Left lung (tissue), 10 donors: Measurements from ENCODE around the gene TRIM31. TPM values are rescaled to one million over a fixed set of nuclear protein-coding genes. Genes with fewer than 3 reads are reported as not detected.
"Not testable (repeated sequence)": the region's sequence is repeated elsewhere in the genome, so short reads cannot be mapped to it uniquely, and the experiment has no call there.

Experiments
- ATAC-seq: fragments of 200-7000 bp; cut with Tn5 transposase; one replicate; pipeline ENCODE4 v1.9.1; 2020; ENCODE audit warnings: moderate library complexity
- DNase-seq, 4 donors: peaks; one replicate each; pipeline ENCODE4 v3.0.0-alpha.2; 2013 to 2020
- H3K27ac ChIP-seq, 2 donors: fragments of 200-600 bp; sonication (generic) in 1 of 2; one replicate each; pipeline versions ENCODE4 v1.5.0 to v1.8.0; 2020 to 2021
- H3K27me3 ChIP-seq, 2 donors: fragments of 200-600 bp; sonication (generic) in 1 of 2; one replicate each; pipeline versions ENCODE4 v1.5.0 to v1.8.0; 2020 to 2021
- H3K36me3 ChIP-seq, 2 donors: fragments of 200-600 bp; sonication (generic) in 1 of 2; one replicate each; pipeline versions ENCODE4 v1.5.0 to v1.8.0; 2020 to 2021
- H3K4me1 ChIP-seq, 2 donors: fragments of 200-600 bp; one replicate each; pipeline ENCODE4 v1.8.0; 2021
- H3K4me3 ChIP-seq, 2 donors: fragments of 200-600 bp; sonication (generic) in 1 of 2; one replicate each; pipeline versions ENCODE4 v1.5.0 to v1.8.0; 2020 to 2021; ENCODE audit warnings: mild to moderate bottlenecking in 1 of 2
- H3K9me3 ChIP-seq, 2 donors: fragments of 200-600 bp; sonication (generic) in 1 of 2; one replicate each; pipeline versions ENCODE4 v1.5.0 to v1.8.0; 2020 to 2021
- CTCF ChIP-seq, 2 donors: fragments of 200-600 bp; sonication (generic) in 1 of 2; IDR thresholded peaks; one replicate each; pipeline versions ENCODE4 v1.5.0 to v1.8.0; 2021; ENCODE audit warnings: antibody characterized with exemption in 2 of 2
- intact Hi-C, 2 donors: fragments of 100-400 bp; cut with DNase I; formaldehyde crosslinking; loops; one replicate each; pipeline versions ENCODE4 v1.11.2 to v1.14.2; 2022
- polyA plus RNA-seq, 6 donors: library from polyadenylated mRNA; unstranded; fragments of 120-200 nt; gene quantifications; one replicate each; pipeline ENCODE4 v1.2.1, GENCODE V29; 2013; ENCODE audit not compliant: insufficient read length in 6 of 6
- total RNA-seq, 2 donors: library from RNA; stranded (reverse); fragmentation: NEBNext Ultra II Directional; extraction: Animal tissue kit (Norgen Biotek cat#: 25700); gene quantifications; one replicate each; pipeline ENCODE4 v1.2.1, GENCODE V29; 2021
- donor health status: DM: no; HTN: yes; CAD: no.
- donor health status: DM: no; HTN: no; CAD: no.

The TRIM31 gene
- total and polyA plus RNA-seq, 8 donors, result 0.31 to 0.99 (median 0.49) TPM; not detected in 4

- TF ChIP-seq CTCF (IDR thresholded peaks at IDR 0.05), result no peak
- Histone ChIP-seq H3K36me3 (no peaks in the 10 kb centered on the region), H3K4me3 (no peak overlapping the region), H3K27ac (no peak overlapping the region), H3K9me3 (no peaks in the 10 kb centered on the region), H3K27me3 (peaks cover 4 to 33% of the 10 kb centered on the region in 2 donors), H3K4me1 (no peaks in the 10 kb centered on the region)
- no peak for DNase-seq
- intact Hi-C loops, result no loop called here
- no peak for ATAC-seq
Observed at GRCh38 chr6:30122515-30122914, 9.6 kb upstream of the TRIM31 start.

GRCh38 chr6:30121446-30122366, 8.8 kb upstream of the TRIM31 start:
- intact Hi-C loops, result no loop called here
- Histone ChIP-seq H3K4me1 (no peaks in the 10 kb centered on the region), H3K27me3 (peaks cover 0 to 32% of the 10 kb centered on the region in 2 donors), H3K4me3 (no peak overlapping the region), H3K36me3 (no peaks in the 10 kb centered on the region), H3K27ac (no peak overlapping the region), H3K9me3 (no peaks in the 10 kb centered on the region)
- DNase-seq (no peak), ATAC-seq (no peak)
- no peak for TF ChIP-seq CTCF (IDR thresholded peaks at IDR 0.05)

- DNase-seq, H3K27ac ChIP-seq, intact Hi-C loops, H3K4me1 ChIP-seq, ATAC-seq, H3K9me3 ChIP-seq, H3K36me3 ChIP-seq, H3K4me3 ChIP-seq: not testable (repeated sequence)
- H3K27me3 ChIP-seq, result peaks cover 0 to 32% of the 10 kb centered on the region in 2 donors
Observed at GRCh38 chr6:30118691-30119090, 5.8 kb upstream of the TRIM31 start.

- no peaks in the 10 kb centered on the region for H3K4me1 ChIP-seq
- no peak overlapping the region for H3K4me3 ChIP-seq
- ATAC-seq (no peak), DNase-seq (no peak)
- no peak overlapping the region for H3K27ac ChIP-seq
- no peaks in the 10 kb centered on the region for H3K36me3 ChIP-seq
- H3K9me3 ChIP-seq, result no peaks in the 10 kb centered on the region
- intact Hi-C loops, result no loop called here
- TF ChIP-seq CTCF (IDR thresholded peaks at IDR 0.05), result no peak
- H3K27me3 ChIP-seq, result peaks cover 0 to 36% of the 10 kb centered on the region in 2 donors
Observed at GRCh38 chr6:30116724-30117123, 3.8 kb upstream of the TRIM31 start.

- intact Hi-C loops, result no loop called here
- no peak for ATAC-seq
- Histone ChIP-seq H3K4me1 (no peaks in the 10 kb centered on the region), H3K27ac (no peak overlapping the region), H3K4me3 (no peak overlapping the region), H3K9me3 (no peaks in the 10 kb centered on the region), H3K27me3 (peaks cover 17 to 65% of the 10 kb centered on the region in 2 donors), H3K36me3 (no peaks in the 10 kb centered on the region)
- no peak for TF ChIP-seq CTCF (IDR thresholded peaks at IDR 0.05)
- no peak for DNase-seq
Observed at GRCh38 chr6:30113841-30114240, 951 bp upstream of the TRIM31 start.
